GM23248 (cell line): ENCODE results near the gene PPIP5K2. TPM values are rescaled to one million over a fixed set of nuclear protein-coding genes. Genes with fewer than 3 reads are reported as not detected.

Experiments
- DNase-seq: peaks from one replicate; pipeline ENCODE4 v3.0.0-alpha.2; 2015
- H2AFZ ChIP-seq: fragments of 200-600 bp; sonication (generic); 2 replicates; pipeline ENCODE4 v1.6.1; 2016; ENCODE audit warnings: antibody characterized with exemption
- H3F3A ChIP-seq: fragments of 200-600 bp; sonication (generic); 2 replicates; pipeline ENCODE4 v1.6.1; 2016; ENCODE audit warnings: mild to moderate bottlenecking, antibody characterized with exemption, mixed run types; ENCODE audit not compliant: insufficient read depth
- H3K27ac ChIP-seq: fragments of 200-600 bp; sonication (generic); 2 replicates; pipeline ENCODE4 v1.5.1; 2016; ENCODE audit warnings: mild to moderate bottlenecking
- H3K27me3 ChIP-seq: fragments of 200-600 bp; sonication (generic); replicated peaks from 2 replicates; pipeline ENCODE4 v1.6.1; 2016; ENCODE audit warnings: mild to moderate bottlenecking; ENCODE audit not compliant: insufficient read depth
- H3K36me3 ChIP-seq: fragments of 200-600 bp; sonication (generic); 2 replicates; pipeline ENCODE4 v1.6.1; 2016; ENCODE audit warnings: low read depth, mild to moderate bottlenecking
- H3K4me1 ChIP-seq: fragments of 200-600 bp; sonication (generic); 2 replicates; pipeline ENCODE4 v1.6.1; 2016; ENCODE audit warnings: mild to moderate bottlenecking; ENCODE audit not compliant: insufficient read depth
- H3K4me2 ChIP-seq: fragments of 200-600 bp; sonication (generic); one replicate; pipeline ENCODE4 v1.6.1; 2016; ENCODE audit warnings: mild to moderate bottlenecking; ENCODE audit not compliant: unreplicated experiment
- H3K4me3 ChIP-seq: fragments of 200-600 bp; sonication (generic); 2 replicates; pipeline ENCODE4 v1.5.1; 2016; ENCODE audit warnings: mild to moderate bottlenecking
- H3K79me2 ChIP-seq: fragments of 200-600 bp; sonication (generic); 2 replicates; pipeline ENCODE4 v1.6.1; 2016; ENCODE audit warnings: mild to moderate bottlenecking; ENCODE audit not compliant: insufficient read depth
- H3K9ac ChIP-seq: fragments of 200-600 bp; sonication (generic); 2 replicates; pipeline ENCODE4 v1.6.1; 2016; ENCODE audit warnings: mild to moderate bottlenecking
- H3K9me2 ChIP-seq: fragments of 200-600 bp; sonication (generic); 2 replicates; pipeline ENCODE4 v1.6.1; 2016; ENCODE audit warnings: mixed run types, mild to moderate bottlenecking, moderate library complexity; ENCODE audit not compliant: insufficient read depth
- H3K9me3 ChIP-seq: fragments of 200-600 bp; sonication (generic); one replicate; pipeline ENCODE4 v1.6.1; 2017; ENCODE audit warnings: low read depth
- H4K20me1 ChIP-seq: fragments of 200-600 bp; sonication (generic); 2 replicates; pipeline ENCODE4 v1.6.0; 2016; ENCODE audit not compliant: insufficient read depth
- EZH2 ChIP-seq: fragments of 200-600 bp; sonication (generic); IDR thresholded peaks from 2 replicates; pipeline ENCODE4 v1.6.1; 2018; ENCODE audit warnings: antibody characterized with exemption, mild to moderate bottlenecking; ENCODE audit not compliant: insufficient read depth, poor library complexity, severe bottlenecking
- EZH2phosphoT487 ChIP-seq: fragments of 200-600 bp; sonication (generic); IDR thresholded peaks from 2 replicates; pipeline ENCODE4 v1.6.1; 2018; ENCODE audit warnings: antibody characterized with exemption, moderate library complexity, mild to moderate bottlenecking, low read depth; ENCODE audit not compliant: insufficient read depth
- WGBS, 2 experiments: methylation state at CpG; one replicate each; pipeline ENCODE4 v1.1.6; 2015 to 2017; ENCODE audit warnings: low lambda C conversion rate in 2 of 2, low coverage in 1 of 2; ENCODE audit errors: missing lambda C conversion rate in 2 of 2; 5-methylcytosine and 5-hydroxymethylcytosine counted together
- in situ Hi-C: fragments of 300-500 bp; cut with MboI; formaldehyde crosslinking; loops from 2 replicates; pipeline ENCODE4 v1.15.0; 2020
- polyA plus RNA-seq: library from polyadenylated mRNA; unstranded; fragments of >200 nt; fragmentation: Nextera tagmentation; extraction: Ambion mirVana; gene quantifications from 2 replicates; pipeline ENCODE4 v1.2.1, GENCODE V29; 2016
- total RNA-seq: library from RNA; depleted of rRNA; stranded (reverse); fragments of >200 nt; shearing (Covaris generic); gene quantifications from 2 replicates; pipeline ENCODE4 v1.2.3, GENCODE V29; 2014

The PPIP5K2 gene
- total and polyA plus RNA-seq, 2 experiments from 2014 or later: 47.5 to 65.6 TPM

DNA sequence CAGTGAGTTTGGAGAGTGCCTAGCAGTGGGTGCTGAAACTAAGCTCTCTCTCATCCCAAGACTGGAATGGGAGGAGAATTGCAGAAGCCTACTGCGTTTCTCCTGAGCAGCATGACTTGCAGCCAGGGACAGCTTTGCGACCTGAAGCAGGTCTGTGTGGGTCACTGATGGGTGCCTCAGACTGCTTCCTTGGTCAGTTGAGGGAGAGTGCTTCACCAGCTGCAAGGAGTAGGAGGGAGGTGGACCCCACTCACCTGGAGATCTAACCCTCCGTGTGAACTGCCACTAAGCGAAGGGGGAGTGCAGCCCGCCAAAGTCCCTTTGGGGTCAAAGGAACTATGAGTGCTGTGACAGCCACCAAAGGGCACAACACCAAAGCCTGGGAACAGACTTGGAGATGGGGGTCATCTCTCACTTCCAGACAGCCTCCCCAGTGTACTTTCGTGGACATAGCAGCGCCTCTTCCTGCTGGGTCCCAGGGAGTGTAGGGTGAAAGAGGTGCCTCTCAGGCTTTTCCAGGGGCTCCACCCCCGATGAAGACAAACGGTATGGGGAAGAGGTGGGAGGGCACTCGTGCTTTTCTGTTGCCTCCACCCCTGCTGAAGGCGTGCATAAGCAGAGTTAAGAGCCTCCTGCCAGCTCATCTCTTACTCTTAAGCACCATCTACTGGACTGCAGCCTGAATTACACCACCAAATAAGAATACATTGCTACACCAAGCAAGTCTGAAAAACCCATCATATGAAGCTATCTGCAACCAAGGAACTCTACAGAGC, 104.2 kb downstream of the PPIP5K2 start:
- Histone ChIP-seq H3K4me1 (no peaks in the 10 kb centered on the region), H3K36me3 (no peaks in the 10 kb centered on the region), H3K9me3 (no peaks in the 10 kb centered on the region), H4K20me1 (no peaks in the 10 kb centered on the region), H3K4me2 (peak overlapping the region; percentile 61), H3K4me3 (peak overlapping the region; percentile 52), H3K9me2 (no peaks in the 10 kb centered on the region), H3F3A (0 out of 2 replicates have a peak, but pooled peaks cover 8% of the 10 kb centered on the region), H3K9ac (no peak overlapping the region), H3K79me2 (no peaks in the 10 kb centered on the region), H3K27me3 (no peaks in the 10 kb centered on the region), H2AFZ (peak overlapping the region; percentile 76), H3K27ac (no peak overlapping the region)
- TF ChIP-seq EZH2 (no peak), EZH2phosphoT487 (no peak)
- DNase-seq: peak; percentile 84
- in situ Hi-C loops: no loop called here
- WGBS, 2 experiments: 42 to 45% methylated on average over 11 of the region's 11 CpGs

GRCh38 chr5:103224894-103225246, 104.8 kb downstream of the PPIP5K2 start:
- WGBS, 2 experiments: 63 to 70% methylated on average over 5 of the region's 5 CpGs
- Histone ChIP-seq H3K4me3 (no peak overlapping the region), H3K4me1 (no peaks in the 10 kb centered on the region), H3K9me3 (no peaks in the 10 kb centered on the region), H3K9ac (no peak overlapping the region), H3K79me2 (no peaks in the 10 kb centered on the region), H3K36me3 (no peaks in the 10 kb centered on the region), H3F3A (0 out of 2 replicates have a peak, but pooled peaks cover 8% of the 10 kb centered on the region), H3K27me3 (no peaks in the 10 kb centered on the region), H4K20me1 (no peaks in the 10 kb centered on the region), H3K4me2 (no peak overlapping the region), H3K27ac (no peak overlapping the region), H2AFZ (peak overlapping the region; percentile 76), H3K9me2 (no peaks in the 10 kb centered on the region)
- TF ChIP-seq EZH2 (no peak), EZH2phosphoT487 (no peak)
- no peak for DNase-seq
- in situ Hi-C loops: no loop called here

GRCh38 chr5:103228061-103228460, 108.0 kb downstream of the PPIP5K2 start:
- H3F3A ChIP-seq: 0 out of 2 replicates have a peak, but pooled peaks cover 8% of the 10 kb centered on the region
- no peak overlapping the region for H3K9ac ChIP-seq
- H3K27ac ChIP-seq: no peak overlapping the region
- peak; percentile 40 for DNase-seq
- no peak overlapping the region for H3K4me2 ChIP-seq
- in situ Hi-C loops: no loop called here
- no peaks in the 10 kb centered on the region for H3K79me2 ChIP-seq
- H3K9me3 ChIP-seq: no peaks in the 10 kb centered on the region
- H4K20me1 ChIP-seq: no peaks in the 10 kb centered on the region
- no peaks in the 10 kb centered on the region for H3K36me3 ChIP-seq
- H3K9me2 ChIP-seq: no peaks in the 10 kb centered on the region
- no peak overlapping the region for H2AFZ ChIP-seq
- H3K4me3 ChIP-seq: no peak overlapping the region
- no peaks in the 10 kb centered on the region for H3K4me1 ChIP-seq
- TF ChIP-seq EZH2phosphoT487 (no peak), EZH2 (no peak)
- WGBS, 2 experiments: 74 to 75% methylated on average over 5 of the region's 5 CpGs
- H3K27me3 ChIP-seq: no peaks in the 10 kb centered on the region

GRCh38 chr5:103228588-103228987, 108.5 kb downstream of the PPIP5K2 start:
- in situ Hi-C loops: no loop called here
- H3K4me1 ChIP-seq: no peaks in the 10 kb centered on the region
- no peak for DNase-seq

More at GRCh38 chr5:103228588-103228987, 108.5 kb downstream of the PPIP5K2 start:
- no peaks in the 10 kb centered on the region for H3K27me3 ChIP-seq
- H3K4me2 ChIP-seq: no peak overlapping the region
- no peaks in the 10 kb centered on the region for H4K20me1 ChIP-seq
- H3K27ac ChIP-seq: no peak overlapping the region
- H3K9me3 ChIP-seq: no peaks in the 10 kb centered on the region
- H3K4me3 ChIP-seq: no peak overlapping the region
- no peak overlapping the region for H2AFZ ChIP-seq
- no peaks in the 10 kb centered on the region for H3K9me2 ChIP-seq
- no peaks in the 10 kb centered on the region for H3K36me3 ChIP-seq
- H3K79me2 ChIP-seq: no peaks in the 10 kb centered on the region
- no peak overlapping the region for H3K9ac ChIP-seq
- H3F3A ChIP-seq: 0 out of 2 replicates have a peak, but pooled peaks cover 8% of the 10 kb centered on the region
- TF ChIP-seq EZH2 (no peak), EZH2phosphoT487 (no peak)
- WGBS, 2 experiments: 65 to 70% methylated on average over 1 of the region's 1 CpG
